HFFc6 (cell line): Measurements from ENCODE around the gene TMEM51. TPM values are rescaled to one million over a fixed set of nuclear protein-coding genes. Genes with fewer than 3 reads are reported as not detected.

Experiments
- DNase-seq: peaks from one replicate; pipeline ENCODE4 v3.0.0-alpha.2; 2018
- H3K27ac Mint-ChIP-seq: 2 replicates; pipeline ENCODE4 v1.8.0; 2020; ENCODE audit warnings: mild to moderate bottlenecking, mixed read lengths
- H3K27me3 Mint-ChIP-seq: 2 replicates; pipeline ENCODE4 v1.8.0; 2021; ENCODE audit warnings: mild to moderate bottlenecking, moderate library complexity, mixed read lengths; ENCODE audit not compliant: insufficient read depth
- H3K36me3 Mint-ChIP-seq: 2 replicates; pipeline ENCODE4 v1.8.0; 2021; ENCODE audit warnings: low read depth, mixed read lengths
- H3K4me1 Mint-ChIP-seq: 2 replicates; pipeline ENCODE4 v1.8.0; 2020; ENCODE audit warnings: low read depth, mixed read lengths
- H3K4me3 Mint-ChIP-seq: 2 replicates; pipeline ENCODE4 v1.8.0; 2020; ENCODE audit warnings: mild to moderate bottlenecking, moderate library complexity, mixed read lengths
- H3K9me3 Mint-ChIP-seq: 2 replicates; pipeline ENCODE4 v1.8.0; 2020; ENCODE audit warnings: mild to moderate bottlenecking, mixed read lengths
- total RNA-seq, 6 experiments: library from RNA; stranded (reverse); fragmentation: NEBNext Ultra II Directional; extraction: Animal tissue kit (Norgen Biotek cat#: 25700); gene quantifications; 2 replicates in 1 of 6; 3 replicates in 5 of 6; pipeline ENCODE4 v1.2.3, GENCODE V29; 2021
- TF ChIP-seq, protein P1 (sequence below): fragments of 200-600 bp; sonication (generic); IDR thresholded peaks from 2 replicates; pipeline ENCODE4 v1.5.0; 2021; ENCODE audit warnings: antibody characterized with exemption, mild to moderate bottlenecking

The TMEM51 gene
- total RNA-seq, 6 experiments from 2014 or later, result 4.8 to 6.8 (median 6.6) TPM

DNA sequence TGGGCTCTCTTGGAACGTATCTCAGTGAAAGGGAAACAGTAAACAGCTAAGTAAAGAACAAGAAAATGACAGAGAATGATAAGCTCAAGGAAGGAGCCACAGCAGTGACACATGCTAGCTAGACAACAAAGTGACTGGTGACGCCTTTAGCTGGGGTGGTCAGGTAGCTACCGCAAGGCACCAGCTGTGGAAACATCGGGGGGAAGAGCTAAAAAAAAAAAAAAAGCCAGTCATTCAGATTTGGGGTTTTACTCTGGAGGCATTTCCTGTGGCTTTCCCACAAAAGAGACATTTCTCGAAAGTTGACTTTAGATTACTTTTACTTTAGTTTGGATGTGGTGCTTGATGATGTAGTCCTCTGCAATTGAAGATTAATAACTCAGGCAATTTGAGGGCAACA, 95.5 kb downstream of the TMEM51 start:
- no peak for DNase-seq
- TF ChIP-seq, protein P1, sequence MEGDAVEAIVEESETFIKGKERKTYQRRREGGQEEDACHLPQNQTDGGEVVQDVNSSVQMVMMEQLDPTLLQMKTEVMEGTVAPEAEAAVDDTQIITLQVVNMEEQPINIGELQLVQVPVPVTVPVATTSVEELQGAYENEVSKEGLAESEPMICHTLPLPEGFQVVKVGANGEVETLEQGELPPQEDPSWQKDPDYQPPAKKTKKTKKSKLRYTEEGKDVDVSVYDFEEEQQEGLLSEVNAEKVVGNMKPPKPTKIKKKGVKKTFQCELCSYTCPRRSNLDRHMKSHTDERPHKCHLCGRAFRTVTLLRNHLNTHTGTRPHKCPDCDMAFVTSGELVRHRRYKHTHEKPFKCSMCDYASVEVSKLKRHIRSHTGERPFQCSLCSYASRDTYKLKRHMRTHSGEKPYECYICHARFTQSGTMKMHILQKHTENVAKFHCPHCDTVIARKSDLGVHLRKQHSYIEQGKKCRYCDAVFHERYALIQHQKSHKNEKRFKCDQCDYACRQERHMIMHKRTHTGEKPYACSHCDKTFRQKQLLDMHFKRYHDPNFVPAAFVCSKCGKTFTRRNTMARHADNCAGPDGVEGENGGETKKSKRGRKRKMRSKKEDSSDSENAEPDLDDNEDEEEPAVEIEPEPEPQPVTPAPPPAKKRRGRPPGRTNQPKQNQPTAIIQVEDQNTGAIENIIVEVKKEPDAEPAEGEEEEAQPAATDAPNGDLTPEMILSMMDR, result no peak
- no peaks in the 10 kb centered on the region for H3K36me3 Mint-ChIP-seq
- peaks cover 54% of the 10 kb centered on the region for H3K27me3 Mint-ChIP-seq
- H3K27ac Mint-ChIP-seq, result no peak overlapping the region
- no peak overlapping the region; the same call in 1 of the 2 replicates for H3K4me3 Mint-ChIP-seq
- no peaks in the 10 kb centered on the region for H3K9me3 Mint-ChIP-seq
- peaks cover 35% of the 10 kb centered on the region for H3K4me1 Mint-ChIP-seq

DNA sequence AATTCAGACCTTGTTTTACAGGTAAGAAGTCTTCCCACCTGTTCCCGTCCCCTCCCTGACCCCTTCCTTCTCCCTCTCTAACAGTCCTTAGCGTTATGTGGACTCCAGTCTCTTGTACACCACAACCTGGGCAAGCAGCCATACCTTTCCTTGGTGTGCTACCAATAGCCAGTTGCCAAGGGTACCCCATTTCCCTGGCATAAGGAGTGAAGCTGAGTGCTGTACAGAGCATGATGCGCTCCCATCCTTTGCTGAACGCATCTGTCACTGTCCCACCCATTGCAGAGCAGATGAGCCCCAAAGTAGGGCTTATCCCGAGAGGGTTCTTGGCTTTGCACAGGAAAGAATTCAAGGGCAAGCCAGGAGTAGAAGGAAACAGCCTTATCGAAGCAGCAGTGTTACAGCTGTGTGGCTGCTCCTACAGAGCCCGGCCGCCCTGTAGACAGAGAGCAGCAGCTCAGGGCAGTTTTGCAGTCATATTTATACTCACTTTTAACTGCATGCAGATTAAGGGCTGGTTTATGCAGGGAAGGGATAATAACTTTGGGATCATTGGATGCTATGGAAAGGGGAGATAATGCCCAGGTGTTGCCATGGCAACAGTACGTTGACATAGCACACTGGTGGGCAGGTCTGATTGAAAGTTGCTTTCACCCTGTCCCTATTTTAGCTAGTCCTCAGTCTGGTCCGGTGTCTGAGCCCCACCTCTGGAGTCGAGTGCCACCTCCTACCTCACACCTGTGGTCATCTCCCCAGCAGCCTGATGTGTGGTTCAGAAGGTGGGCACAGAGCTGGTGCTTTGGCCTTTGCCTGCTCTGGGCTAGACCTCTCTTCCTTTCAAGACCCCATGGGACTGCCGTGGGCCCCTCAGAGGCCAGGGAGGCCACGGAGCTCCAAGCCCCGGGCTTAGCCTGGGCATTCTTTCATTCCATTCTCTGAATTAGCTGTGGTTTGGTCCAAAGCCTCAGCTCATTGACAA, 98.6 kb downstream of the TMEM51 start:
- H3K36me3 Mint-ChIP-seq, result no peaks in the 10 kb centered on the region
- TF ChIP-seq, protein P1, result no peak
- H3K27me3 Mint-ChIP-seq, result peaks cover 42% of the 10 kb centered on the region
- H3K27ac Mint-ChIP-seq, result no peak overlapping the region
- no peak overlapping the region for H3K4me3 Mint-ChIP-seq
- DNase-seq, result no peak
- no peaks in the 10 kb centered on the region for H3K9me3 Mint-ChIP-seq
- peaks cover 13% of the 10 kb centered on the region for H3K4me1 Mint-ChIP-seq

DNA sequence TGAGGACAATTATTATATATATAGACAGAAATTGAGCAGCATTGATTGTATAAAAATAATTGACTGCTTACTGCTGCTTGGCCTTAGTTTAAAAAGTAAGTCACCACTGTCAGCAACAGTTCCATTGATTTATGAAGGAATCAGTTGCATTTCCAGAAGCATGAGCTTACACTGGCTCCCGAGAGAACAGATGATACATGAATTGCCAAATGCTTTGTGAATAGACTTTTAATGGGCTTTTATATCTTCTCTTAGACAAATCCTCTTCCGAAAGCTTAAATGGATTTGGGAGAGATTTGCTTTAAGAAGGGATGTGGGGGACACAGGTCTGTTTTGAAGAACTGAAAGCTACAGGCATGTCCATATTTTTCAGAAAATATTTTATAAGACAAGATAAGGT, 101.0 kb downstream of the TMEM51 start:
- Mint-ChIP-seq H3K4me3 (no peak overlapping the region), H3K36me3 (no peaks in the 10 kb centered on the region), H3K4me1 (no peaks in the 10 kb centered on the region), H3K27me3 (peaks cover 32% of the 10 kb centered on the region), H3K27ac (no peak overlapping the region), H3K9me3 (no peaks in the 10 kb centered on the region)
- no peak for DNase-seq
- TF ChIP-seq, protein P1, result no peak

DNA sequence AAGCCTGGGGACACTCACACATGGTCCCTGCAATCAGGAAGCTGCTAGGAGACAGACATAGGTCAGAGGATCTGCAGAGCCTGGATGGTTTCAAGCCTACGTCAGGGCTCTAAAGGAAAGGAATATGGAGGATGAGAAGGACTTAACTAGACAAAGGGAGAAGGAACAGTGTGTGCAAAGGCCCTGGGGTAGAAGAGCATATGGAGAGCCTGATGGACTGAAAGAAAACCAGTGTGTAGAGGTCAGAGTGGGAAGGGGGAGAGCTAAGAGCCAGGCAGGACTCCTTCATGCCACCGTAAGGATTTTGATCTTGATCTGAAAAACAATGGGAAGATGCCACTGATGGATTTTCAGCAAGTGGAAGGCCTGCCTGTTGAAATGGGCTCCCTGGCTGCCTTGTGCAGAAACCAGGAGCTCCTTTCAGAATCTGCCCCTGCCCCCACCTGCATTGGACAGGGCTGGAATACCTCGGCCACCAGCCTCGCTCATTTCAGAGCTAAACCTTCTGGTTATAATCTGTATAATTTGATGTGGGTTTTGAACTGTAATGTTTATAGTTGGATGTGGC, 102.1 kb downstream of the TMEM51 start:
- Mint-ChIP-seq H3K27ac (no peak overlapping the region), H3K36me3 (no peaks in the 10 kb centered on the region), H3K4me3 (no peak overlapping the region), H3K9me3 (no peaks in the 10 kb centered on the region), H3K4me1 (peaks cover 6% of the 10 kb centered on the region), H3K27me3 (peaks cover 26% of the 10 kb centered on the region)
- TF ChIP-seq, protein P1, result no peak
- no peak for DNase-seq

DNA sequence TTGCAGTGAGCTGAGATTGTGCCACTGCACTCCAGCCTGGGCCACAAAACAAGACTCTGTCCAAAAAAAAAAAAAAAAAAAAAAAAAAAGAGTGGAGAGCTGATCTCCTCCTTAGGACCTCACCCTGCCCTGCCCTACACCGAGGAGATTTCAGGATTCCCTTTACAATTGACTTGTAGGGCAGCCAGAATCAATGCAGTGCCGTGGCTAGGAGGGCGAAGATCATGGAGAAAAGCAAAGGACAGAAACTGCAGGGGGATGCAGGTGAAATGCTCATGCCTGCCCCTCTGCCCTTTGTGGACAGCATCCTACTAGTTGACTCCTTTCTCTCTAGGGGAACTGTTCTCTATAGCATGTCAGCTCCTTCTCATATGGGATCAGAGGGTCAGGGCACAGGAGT, 103.0 kb downstream of the TMEM51 start:
- TF ChIP-seq, protein P1, result no peak
- no peak overlapping the region for H3K4me3 Mint-ChIP-seq
- peaks cover 15% of the 10 kb centered on the region for H3K4me1 Mint-ChIP-seq
- DNase-seq, result no peak
- no peaks in the 10 kb centered on the region for H3K9me3 Mint-ChIP-seq
- peaks cover 20% of the 10 kb centered on the region for H3K27me3 Mint-ChIP-seq
- H3K27ac Mint-ChIP-seq, result no peak overlapping the region
- H3K36me3 Mint-ChIP-seq, result no peaks in the 10 kb centered on the region
